K562 (cell line): ENCODE data around the gene MLH1. TPM values are rescaled to one million over a fixed set of nuclear protein-coding genes. Genes with fewer than 3 reads are reported as not detected.

Source experiments
- ATAC-seq: fragments of 200-7000 bp; cut with Tn5 transposase; 3 replicates; pipeline ENCODE4 v1.9.1; 2020; ENCODE audit warnings: moderate library complexity
- BruUV-seq: library from RNA; stranded (reverse); fragments of 400-500 nt; replicated peaks from 2 replicates; lab custom pipeline; 2021; lab: Mats Ljungman, UMichigan
- CTCF ChIA-PET: fragments of 300-600 bp; formaldehyde crosslinking; extraction: SDS; loops from one replicate; lab custom pipeline; 2021; ENCODE audit warnings: low intra/inter-chr PET ratio; lab: Yijun Ruan, JAX
- POLR2A ChIA-PET: fragments of 300-600, 350-650 bp; sonication (Branson Sonifier 250); formaldehyde crosslinking; extraction: SDS; loops from one replicate; lab custom pipeline; 2021; ENCODE audit warnings: antibody characterized with exemption, inconsistent platforms; lab: Yijun Ruan, JAX
- DNase-seq, 4 experiments: peaks; one replicate each; pipeline versions ENCODE4 v3.0.0 to v3.0.0-alpha.2; 2011 to 2018; ENCODE audit warnings: low spot score in 3 of 4, mixed read lengths in 3 of 4; ENCODE audit errors: extremely low read depth in 1 of 4
- FAIRE-seq: peaks from 2 replicates; lab custom pipeline; 2011; peaks lifted over from hg19 to GRCh38; lab: Jason Lieb, UNC
- H2AFZ ChIP-seq: 2 replicates; pipeline ENCODE4 v1.6.0; 2011; ENCODE audit warnings: low read depth, low read length, control low read depth, inconsistent platforms
- H3K27ac ChIP-seq: fragments of 200-600 bp; 3 replicates; pipeline ENCODE4 v1.8.0; 2011; ENCODE audit warnings: low read depth, mild to moderate bottlenecking, control low read depth, inconsistent platforms, low read length, moderate library complexity, mixed read lengths; ENCODE audit errors: extremely low read depth
- H3K27me3 ChIP-seq, 2 experiments: fragments of 300-600 bp in 1 of 2; 2 replicates in 1 of 2; 3 replicates in 1 of 2; pipeline versions ENCODE4 v1.6.0 to v1.8.0; 2011; ENCODE audit warnings: inconsistent platforms in 2 of 2, low read length in 2 of 2, mild to moderate bottlenecking in 1 of 2, mixed read lengths in 1 of 2, moderate library complexity in 1 of 2; ENCODE audit not compliant: control insufficient read depth in 2 of 2, insufficient read depth in 2 of 2
- H3K36me3 ChIP-seq: fragments of 300-600 bp; 3 replicates; pipeline ENCODE4 v1.8.0; 2011; ENCODE audit warnings: mild to moderate bottlenecking, low read length, inconsistent platforms; ENCODE audit not compliant: control insufficient read depth, insufficient read depth
- H3K4me1 ChIP-seq, 2 experiments: fragments of 200-600 bp in 1 of 2; replicated peaks in 1 of 2; 2 replicates in 1 of 2; 3 replicates in 1 of 2; pipeline versions ENCODE4 v1.5.1 to v1.8.0; 2011; ENCODE audit warnings: inconsistent platforms in 2 of 2, low read length in 2 of 2, mild to moderate bottlenecking in 1 of 2, mixed read lengths in 1 of 2, moderate library complexity in 1 of 2; ENCODE audit not compliant: control insufficient read depth in 2 of 2, insufficient read depth in 2 of 2
- H3K4me2 ChIP-seq: 2 replicates; pipeline ENCODE4 v1.6.1; 2011; ENCODE audit warnings: low read length, control low read depth, inconsistent platforms, mixed read lengths; ENCODE audit not compliant: insufficient read depth
- H3K4me3 ChIP-seq: fragments of 200-600 bp; sonication (generic), shearing (Covaris generic); 2 replicates; pipeline ENCODE4 v1.5.1; 2016; ENCODE audit warnings: control low read depth, inconsistent platforms
- H3K79me2 ChIP-seq: fragments of 200-600 bp; 3 replicates; pipeline ENCODE4 v1.8.0; 2011; ENCODE audit warnings: low read length, inconsistent platforms; ENCODE audit not compliant: control insufficient read depth, insufficient read depth
- H3K9ac ChIP-seq, 2 experiments: 2 replicates each; pipeline versions ENCODE4 v1.6.0 to v1.6.1; 2011; ENCODE audit warnings: low read depth in 2 of 2, low read length in 2 of 2, control low read depth in 1 of 2, inconsistent platforms in 1 of 2, mild to moderate bottlenecking in 1 of 2, mixed read lengths in 1 of 2; ENCODE audit not compliant: insufficient read depth in 1 of 2
- H3K9me1 ChIP-seq: one replicate; pipeline ENCODE4 v1.6.0; 2011; ENCODE audit warnings: inconsistent platforms, mild to moderate bottlenecking, low read length, moderate library complexity; ENCODE audit not compliant: control insufficient read depth, insufficient read depth
- H3K9me3 ChIP-seq: replicated peaks from 2 replicates; pipeline ENCODE4 v1.5.1; 2011; ENCODE audit warnings: low read depth, low read length, inconsistent platforms; ENCODE audit not compliant: control insufficient read depth, insufficient read depth
- H4K20me1 ChIP-seq: replicated peaks from 2 replicates; pipeline ENCODE4 v1.6.1; 2011; ENCODE audit warnings: low read length, inconsistent platforms, mixed read lengths; ENCODE audit not compliant: control insufficient read depth, insufficient read depth
- BHLHE40 ChIP-seq: IDR thresholded peaks from 2 replicates; pipeline ENCODE4 v1.6.1; 2011; ENCODE audit warnings: low read length, improper control_type of control experiment
- DPF2 ChIP-seq: fragments of 450-650 bp; IDR thresholded peaks from 2 replicates; pipeline ENCODE4 v1.6.1; 2016
- EWSR1 ChIP-seq: fragments of 450-650 bp; IDR thresholded peaks from 2 replicates; pipeline ENCODE4 v1.6.1; 2018; ENCODE audit warnings: borderline replicate concordance, mild to moderate bottlenecking, low read depth, moderate library complexity; ENCODE audit not compliant: partially characterized antibody
- FOXA3 ChIP-seq, 2 experiments: fragments of 450-650 bp in 1 of 2; sonication (generic) in 1 of 2; formaldehyde crosslinking; IDR thresholded peaks in 1 of 2; conservative IDR thresholded peaks in 1 of 2; 2 replicates each; pipeline versions ENCODE4 v1.4.0 to v1.8.0; 2020 to 2022; ENCODE audit warnings: mild to moderate bottlenecking in 2 of 2, missing genetic modification reagents in 1 of 2
- HDAC1 ChIP-seq, 2 experiments: fragments of 450-650 bp; IDR thresholded peaks; 2 replicates each; pipeline ENCODE4 v1.6.1; 2016 to 2017; ENCODE audit warnings: inconsistent platforms in 1 of 2, mild to moderate bottlenecking in 1 of 2, moderate library complexity in 1 of 2
- HDAC8 ChIP-seq: fragments of 450-650 bp; IDR thresholded peaks from 2 replicates; pipeline ENCODE4 v1.6.1; 2016; ENCODE audit warnings: mild to moderate bottlenecking, missing genetic modification characterization, moderate library complexity, missing compliant biosample characterization
- HMGN3 ChIP-seq: IDR thresholded peaks from 2 replicates; pipeline ENCODE4 v1.6.1; 2011; ENCODE audit warnings: borderline replicate concordance, low read depth, mild to moderate bottlenecking, mixed read lengths, low read length; ENCODE audit not compliant: insufficient read length; ENCODE audit errors: extremely low read depth
- L3MBTL2 ChIP-seq: fragments of 450-650 bp; IDR thresholded peaks from 2 replicates; pipeline ENCODE4 v1.6.1; 2016; ENCODE audit warnings: mild to moderate bottlenecking, moderate library complexity
- MEF2A ChIP-seq: IDR thresholded peaks from 2 replicates; pipeline ENCODE4 v1.6.1; 2011; ENCODE audit warnings: low read depth, mild to moderate bottlenecking, low read length, moderate library complexity; ENCODE audit not compliant: control insufficient read depth
- NR2C1 ChIP-seq, 2 experiments: fragments of 450-650 bp; IDR thresholded peaks; 2 replicates each; pipeline ENCODE4 v1.6.1; 2017; ENCODE audit warnings: mild to moderate bottlenecking in 2 of 2, antibody characterized with exemption in 1 of 2, inconsistent platforms in 1 of 2, missing compliant biosample characterization in 1 of 2, missing genetic modification characterization in 1 of 2
- PHB ChIP-seq: fragments of 250-450 bp; sonication (Bioruptor Pico); IDR thresholded peaks from 2 replicates; pipeline ENCODE4 v1.5.0; 2021
- RFX1 ChIP-seq: fragments of 450-650 bp; IDR thresholded peaks from 2 replicates; pipeline ENCODE4 v1.6.1; 2016; ENCODE audit warnings: mild to moderate bottlenecking, moderate library complexity
- SAFB ChIP-seq: fragments of 200-400 bp; formaldehyde crosslinking; IDR thresholded peaks from 2 replicates; pipeline ENCODE4 v1.6.1; 2017; ENCODE audit warnings: low read depth, low read length, borderline replicate concordance
- SMARCA4 ChIP-seq: fragments of 450-650 bp; IDR thresholded peaks from 2 replicates; pipeline ENCODE4 v1.6.1; 2016
- SMARCE1 ChIP-seq: fragments of 450-650 bp; IDR thresholded peaks from 2 replicates; pipeline ENCODE4 v1.7.1; 2016; ENCODE audit warnings: mild to moderate bottlenecking
- SNRNP70 ChIP-seq: fragments of 200-400 bp; formaldehyde crosslinking; optimal IDR thresholded peaks from 2 replicates; pipeline ENCODE3; 2017; ENCODE audit warnings: low read depth, low read length
- TARDBP ChIP-seq: fragments of 450-650 bp; IDR thresholded peaks from 2 replicates; pipeline ENCODE4 v1.6.1; 2016
- TBP ChIP-seq: optimal IDR thresholded peaks from 2 replicates; pipeline ENCODE3; 2011; ENCODE audit warnings: low read depth, low read length, improper control_type of control experiment
- YY1 ChIP-seq, 3 experiments: IDR thresholded peaks; 2 replicates each; pipeline ENCODE4 v1.6.1; 2011; ENCODE audit warnings: low read length in 2 of 3, mild to moderate bottlenecking in 2 of 3, moderate library complexity in 2 of 3, borderline replicate concordance in 1 of 3, control low read depth in 1 of 3, low read depth in 1 of 3; ENCODE audit not compliant: insufficient read depth in 3 of 3, insufficient replicate concordance in 2 of 3, control insufficient read depth in 1 of 3, insufficient read length in 1 of 3; ENCODE audit errors: extremely low read depth in 1 of 3
- ZFP36 ChIP-seq: fragments of 150-350 bp; IDR thresholded peaks from 2 replicates; pipeline ENCODE4 v1.6.1; 2018; ENCODE audit warnings: low read length, low read depth; ENCODE audit not compliant: partially characterized antibody
- ZNF212 ChIP-seq: fragments of 450-650 bp; formaldehyde crosslinking; IDR thresholded peaks from 2 replicates; pipeline ENCODE4 v1.4.0; 2020; ENCODE audit warnings: mild to moderate bottlenecking
- ZNF232 ChIP-seq: sonication (generic); formaldehyde crosslinking; IDR thresholded peaks from 2 replicates; pipeline ENCODE4 v1.8.0; 2022; ENCODE audit warnings: mild to moderate bottlenecking, missing genetic modification reagents
- ZNF280A ChIP-seq: fragments of 450-650 bp; IDR thresholded peaks from 2 replicates; pipeline ENCODE4 v1.6.1; 2018; ENCODE audit warnings: mild to moderate bottlenecking, low read depth; ENCODE audit not compliant: partially characterized antibody
- ZNF586 ChIP-seq: fragments of 450-650 bp; formaldehyde crosslinking; conservative IDR thresholded peaks from 2 replicates; pipeline ENCODE4 v1.4.0; 2020; ENCODE audit warnings: mild to moderate bottlenecking, moderate library complexity
- WGBS: fragments of 100-300 bp; shearing (Covaris generic); methylation state at CpG from one replicate; pipeline ENCODE4 v1.1.6; 2016; ENCODE audit warnings: low coverage, mixed read lengths; ENCODE audit not compliant: insufficient coverage; ENCODE audit errors: missing lambda C conversion rate; 5-methylcytosine and 5-hydroxymethylcytosine counted together
- in situ Hi-C: fragments of 300-500 bp; cut with MboI; formaldehyde crosslinking; loops from 4 replicates; pipeline ENCODE4 v1.15.0; 2018; ENCODE audit warnings: inconsistent platforms, mixed read lengths
- intact Hi-C: fragments of 100-400 bp; cut with micrococcal nuclease; formaldehyde crosslinking; loops from 2 replicates; pipeline ENCODE4 v1.14.2; 2022
- polyA plus RNA-seq, 8 experiments: library from polyadenylated mRNA; depleted of rRNA in 4 of 8; stranded (reverse) in 5 of 8; unstranded in 3 of 8; fragments of >200 nt; fragmentation: Nextera tagmentation in 2 of 8; fragmentation: Illumina TruSeq in 1 of 8; extraction: Ambion mirVana in 2 of 8; extraction: Trizol in 1 of 8; gene quantifications; 2 replicates each; pipeline versions ENCODE4 v1.2.1 to v1.2.3, GENCODE V29; 2011 to 2014; ENCODE audit warnings: inconsistent platforms in 1 of 8, missing spikeins in 1 of 8
- total RNA-seq, 7 experiments: library from RNA; depleted of rRNA in 6 of 7; stranded (reverse); fragments of >200 nt in 6 of 7; fragmentation: Illumina TruSeq in 2 of 7; extraction: Trizol in 2 of 7; gene quantifications; 2 replicates each; pipeline versions ENCODE4 v1.2.1 to v1.2.3, GENCODE V29; 2011 to 2021; ENCODE audit warnings: low replicate concordance in 1 of 7

MLH1 gene
- total and polyA plus RNA-seq, 9 of the 15 experiments (the other 6 are each of a cell fraction or from before 2014, with no cell fraction given): 76.4 to 155 (median 117) TPM

- H3K9ac ChIP-seq: peak overlapping the region in 1 of 2 experiments; percentile 30; a peak in 1 of 4 replicates
- in situ Hi-C loops (no loop called here), intact Hi-C loops (no loop called here)
- H3K9me1 ChIP-seq: no peaks in the 10 kb centered on the region
- FAIRE-seq (no peak), DNase-seq (no peak), ATAC-seq (no peak)
- no peaks in the 10 kb centered on the region for H3K79me2 ChIP-seq
- H3K27me3 ChIP-seq: no peaks in the 10 kb centered on the region
- no peaks in the 10 kb centered on the region for H4K20me1 ChIP-seq
- 58% methylated on average over 2 of the region's 2 CpGs for WGBS
- peaks cover 28 to 44% of the 10 kb centered on the region in 2 experiments for H3K4me1 ChIP-seq
- H3K36me3 ChIP-seq: no peaks in the 10 kb centered on the region; the same call in 2 of the 3 replicates
- no peak overlapping the region for H3K4me3 ChIP-seq
- H3K27ac ChIP-seq: peak overlapping the region; percentile 1; the same call in 2 of the 3 replicates
- H2AFZ ChIP-seq: peak overlapping the region; percentile 30; the same call in 1 of the 2 replicates
- no TSS peak for BruUV-seq
- ChIA-PET POLR2A (interaction anchor here (1.1 to 4.9 kb wide), 2 partner anchors 20 to 40 kb away, joined by 3 to 29 read pairs; partner anchors contain the start of genes EPM2AIP1 and MLH1), CTCF (no interaction called here)
- no peak overlapping the region for H3K4me2 ChIP-seq
- H3K9me3 ChIP-seq: no peaks in the 10 kb centered on the region
- TF ChIP-seq BHLHE40 (no peak), RFX1 (0 out of 2 replicates have a peak, but pooled peaks have one; percentile 9), ZFP36 (no peak), SNRNP70 (no peak), EWSR1 (no peak), FOXA3 (CRISPR knock-in tag; conservative IDR thresholded peaks at IDR 0.05 in 1 of 2, IDR thresholded peaks at IDR 0.05 in 1 of 2) (peak in 1 of 2 experiments; percentile 36; a peak in 1 of 4 replicates), MEF2A (no peak), HMGN3 (no peak), HDAC8 (tag) (no peak), L3MBTL2 (no peak), HDAC1 (IDR thresholded peaks at IDR 0.05) (no peak), NR2C1 (IDR thresholded peaks at IDR 0.05) (no peak), NR2C1 (tag; IDR thresholded peaks at IDR 0.05) (no peak), PHB (no peak), ZNF586 (CRISPR knock-in tag) (no peak), ZNF280A (no peak), DPF2 (peak; percentile 50; the same call in 1 of the 2 replicates), ZNF212 (no peak), ZNF232 (CRISPR knock-in tag) (no peak), TBP (no peak), SMARCA4 (0 out of 2 replicates have a peak, but pooled peaks have one; percentile 33), SMARCE1 (no peak), YY1 (IDR thresholded peaks at IDR 0.05; ENCODE audit: borderline replicate concordance in 1 of 3, control insufficient read depth in 1 of 3, extremely low read depth in 1 of 3, insufficient read depth in 3 of 3, insufficient read length in 1 of 3, insufficient replicate concordance in 2 of 3, low read depth in 1 of 3, low read length in 2 of 3) (peak in 1 of 3 experiments; percentile 10), TARDBP (no peak), SAFB (no peak)
These were observed 21.2 kb upstream of the MLH1 start for GRCh38 chr3:36972163-36972562.
